GM23248 (cell line): ENCODE measurements around the gene FAM110C.

Source experiments
- EZH2 ChIP-seq: fragments of 200-600 bp; sonication (generic); IDR thresholded peaks from 2 replicates; pipeline ENCODE4 v1.6.1; 2018; ENCODE audit warnings: antibody characterized with exemption, mild to moderate bottlenecking; ENCODE audit not compliant: insufficient read depth, poor library complexity, severe bottlenecking
- EZH2phosphoT487 ChIP-seq: fragments of 200-600 bp; sonication (generic); IDR thresholded peaks from 2 replicates; pipeline ENCODE4 v1.6.1; 2018; ENCODE audit warnings: antibody characterized with exemption, moderate library complexity, mild to moderate bottlenecking, low read depth; ENCODE audit not compliant: insufficient read depth

DNA sequence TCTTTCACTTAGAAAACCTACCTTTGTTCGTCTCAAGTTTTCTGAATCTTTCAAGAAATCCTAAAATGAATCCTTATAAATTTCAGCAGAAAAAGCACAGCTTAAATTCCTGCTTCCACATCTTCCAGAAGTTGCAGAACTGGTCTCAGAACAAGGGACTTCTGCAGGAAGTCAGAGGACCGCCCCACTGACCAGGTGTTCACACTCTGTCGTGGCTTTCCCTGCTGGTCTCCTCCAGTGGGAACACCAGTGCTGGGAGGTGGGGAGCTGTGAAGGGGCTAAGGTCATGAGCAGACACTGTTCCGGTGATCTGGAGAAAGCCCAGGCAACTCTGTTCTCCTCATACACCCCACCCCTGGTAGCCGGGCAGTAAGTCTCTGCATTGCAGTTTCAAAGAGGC, 3.5 kb downstream of the FAM110C start:
- TF ChIP-seq EZH2phosphoT487: no peak
- TF ChIP-seq EZH2: no peak
